OCI-LY7 (cell line): ENCODE measurements around the gene FAM110C. TPM values are rescaled to one million over a fixed set of nuclear protein-coding genes. Genes with fewer than 3 reads are reported as not detected.

Experiments used
- BruUV-seq: library from RNA; stranded (reverse); fragments of 400-500 nt; replicated peaks from 2 replicates; lab custom pipeline; 2021; lab: Mats Ljungman, UMichigan
- CTCF ChIA-PET: fragments of 300-600 bp; sonication (Branson Sonifier 250); formaldehyde crosslinking; loops from one replicate; lab custom pipeline; 2022; ENCODE audit warnings: antibody characterized with exemption; ENCODE audit not compliant: unreplicated experiment; lab: Charles Lee
- POLR2A ChIA-PET: fragments of 300-600 bp; sonication (Branson Sonifier 250); formaldehyde crosslinking; loops from one replicate; lab custom pipeline; 2022; ENCODE audit warnings: antibody characterized with exemption; lab: Charles Lee
- DNase-seq: peaks from one replicate; pipeline ENCODE4 v3.0.0-alpha.2; 2015; ENCODE audit warnings: low spot score
- H2AFZ ChIP-seq: fragments of 200-600 bp; sonication (generic), shearing (Covaris generic); 2 replicates; pipeline ENCODE4 v1.6.1; 2014; ENCODE audit warnings: mild to moderate bottlenecking, antibody characterized with exemption, low read length, moderate library complexity
- H3K27ac ChIP-seq: fragments of 200-600 bp; sonication (generic); 2 replicates; pipeline ENCODE4 v1.5.1; 2014; ENCODE audit warnings: mixed run types, low read depth, mild to moderate bottlenecking, moderate library complexity, low read length, inconsistent platforms; ENCODE audit not compliant: poor library complexity, severe bottlenecking
- H3K36me3 ChIP-seq: fragments of 200-600 bp; sonication (generic); 2 replicates; pipeline ENCODE4 v1.6.1; 2014; ENCODE audit warnings: mild to moderate bottlenecking, antibody characterized with exemption, low read length, moderate library complexity, mixed read lengths; ENCODE audit not compliant: insufficient read depth
- H3K4me1 ChIP-seq: fragments of 200-600 bp; sonication (generic); 2 replicates; pipeline ENCODE4 v1.5.1; 2014; ENCODE audit warnings: mild to moderate bottlenecking, low read length; ENCODE audit not compliant: insufficient read depth, poor library complexity, severe bottlenecking
- H3K4me2 ChIP-seq: fragments of 200-600 bp; sonication (generic); 2 replicates; pipeline ENCODE4 v1.6.1; 2014; ENCODE audit warnings: mild to moderate bottlenecking, low read length
- H3K4me3 ChIP-seq: fragments of 200-600 bp; sonication (generic); 2 replicates; pipeline ENCODE4 v1.5.1; 2014; ENCODE audit warnings: mild to moderate bottlenecking, low read depth, low read length; ENCODE audit not compliant: poor library complexity, severe bottlenecking
- H3K79me2 ChIP-seq: fragments of 200-600 bp; sonication (generic); 2 replicates; pipeline ENCODE4 v1.6.1; 2016; ENCODE audit warnings: low read depth, mild to moderate bottlenecking, low read length, moderate library complexity, mixed read lengths; ENCODE audit not compliant: insufficient read depth
- H3K9me2 ChIP-seq: fragments of 200-600 bp; sonication (generic); 2 replicates; pipeline ENCODE4 v1.6.1; 2016; ENCODE audit warnings: mild to moderate bottlenecking, low read length, mixed read lengths; ENCODE audit not compliant: insufficient read depth
- H3K9me3 ChIP-seq: fragments of 200-600 bp; sonication (generic); 2 replicates; pipeline ENCODE4 v1.6.1; 2014; ENCODE audit warnings: mild to moderate bottlenecking, mixed run types, low read length, mixed read lengths
- H4K20me1 ChIP-seq: fragments of 200-600 bp; sonication (generic); 2 replicates; pipeline ENCODE4 v1.6.1; 2014; ENCODE audit warnings: mild to moderate bottlenecking, antibody characterized with exemption, low read length, moderate library complexity, mixed read lengths; ENCODE audit not compliant: insufficient read depth
- CTCF ChIP-seq: fragments of 200-600 bp; sonication (generic); conservative IDR thresholded peaks from 2 replicates; pipeline ENCODE4 v1.5.1; 2014; ENCODE audit warnings: mild to moderate bottlenecking, antibody characterized with exemption, low read length, moderate library complexity, mixed read lengths
- EZH2phosphoT487 ChIP-seq: fragments of 200-600 bp; sonication (generic); IDR thresholded peaks from 2 replicates; pipeline ENCODE4 v1.6.1; 2018; ENCODE audit warnings: low read depth, borderline replicate concordance, mild to moderate bottlenecking, mixed run types, antibody characterized with exemption, low read length, moderate library complexity, mixed read lengths
- intact Hi-C: fragments of 100-400 bp; cut with micrococcal nuclease; formaldehyde crosslinking; loops from one replicate; pipeline ENCODE4 v1.10.0; 2022; ENCODE audit not compliant: unreplicated experiment
- total RNA-seq, 2 experiments: library from RNA; depleted of rRNA in 1 of 2; stranded (reverse); fragments of >200 nt in 1 of 2; shearing (Covaris generic) in 1 of 2; gene quantifications; 2 replicates each; pipeline ENCODE4 v1.2.3, GENCODE V29; 2014 to 2022

Gene FAM110C
- total RNA-seq, 2 experiments from 2014 or later = not detected

GRCh38 chr2:35852-36251 lies 10.5 kb downstream of the FAM110C start:
- ChIA-PET CTCF (no interaction called here), POLR2A (no interaction called here)
- Histone ChIP-seq H3K79me2 (no peaks in the 10 kb centered on the region), H3K4me1 (no peaks in the 10 kb centered on the region), H3K9me3 (no peaks in the 10 kb centered on the region), H3K4me2 (no peak overlapping the region), H3K9me2 (no peaks in the 10 kb centered on the region), H2AFZ (no peak overlapping the region), H3K36me3 (no peaks in the 10 kb centered on the region), H3K27ac (no peak overlapping the region), H3K4me3 (no peak overlapping the region), H4K20me1 (no peaks in the 10 kb centered on the region)
- no peak for TF ChIP-seq CTCF
- TF ChIP-seq EZH2phosphoT487 = no peak
- intact Hi-C loops = no loop called here
- no peak for DNase-seq
- no TSS peak for BruUV-seq

- no peak overlapping the region for H3K4me2 ChIP-seq
- no peak for TF ChIP-seq CTCF
- no peak for TF ChIP-seq EZH2phosphoT487
- no peak overlapping the region for H3K27ac ChIP-seq
- intact Hi-C loops = no loop called here
- CTCF ChIA-PET = no interaction called here
- H3K4me1 ChIP-seq = no peaks in the 10 kb centered on the region
- no TSS peak for BruUV-seq
- no peaks in the 10 kb centered on the region for H4K20me1 ChIP-seq
- no peaks in the 10 kb centered on the region for H3K9me2 ChIP-seq
- no peak for DNase-seq
- no peaks in the 10 kb centered on the region for H3K79me2 ChIP-seq
- H3K9me3 ChIP-seq = no peaks in the 10 kb centered on the region
- no peak overlapping the region for H2AFZ ChIP-seq
- no peaks in the 10 kb centered on the region for H3K36me3 ChIP-seq
- POLR2A ChIA-PET = no interaction called here
- no peak overlapping the region for H3K4me3 ChIP-seq
Measured at GRCh38 chr2:33620-34019, 12.7 kb downstream of the FAM110C start.

DNA sequence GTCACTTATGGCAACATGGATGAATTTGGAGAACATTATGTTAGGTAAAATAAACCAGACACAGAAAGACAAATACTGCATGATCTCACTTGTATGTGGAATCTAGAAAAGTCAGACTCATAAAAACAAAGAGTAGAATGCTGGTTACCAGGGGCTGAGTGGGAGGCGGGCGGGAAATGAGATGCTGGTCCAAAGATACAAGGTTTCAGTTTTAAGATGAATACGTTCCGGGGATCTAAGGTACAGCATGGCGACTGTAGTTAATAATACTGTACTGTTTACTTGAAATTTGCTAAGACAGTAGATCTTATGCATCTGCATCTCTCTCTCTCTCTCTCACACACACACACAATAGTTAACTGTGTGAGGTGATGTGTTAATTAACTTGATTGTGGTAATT lies 14.2 kb downstream of the FAM110C start:
- intact Hi-C loops = no loop called here
- no peaks in the 10 kb centered on the region for H3K9me3 ChIP-seq
- TF ChIP-seq CTCF (no peak), EZH2phosphoT487 (no peak)
- no peaks in the 10 kb centered on the region for H3K4me1 ChIP-seq
- ChIA-PET POLR2A (no interaction called here), CTCF (no interaction called here)
- DNase-seq = no peak
- H3K79me2 ChIP-seq = no peaks in the 10 kb centered on the region
- no peaks in the 10 kb centered on the region for H4K20me1 ChIP-seq
- no peak overlapping the region for H2AFZ ChIP-seq
- no TSS peak for BruUV-seq
- no peaks in the 10 kb centered on the region for H3K9me2 ChIP-seq
- H3K36me3 ChIP-seq = no peaks in the 10 kb centered on the region
- H3K4me2 ChIP-seq = no peak overlapping the region
- H3K4me3 ChIP-seq = no peak overlapping the region
- H3K27ac ChIP-seq = no peak overlapping the region
